ENCODE results near the gene RPS18.
"Not testable (repeated sequence)": the region's sequence is repeated elsewhere in the genome, so short reads cannot be mapped to it uniquely, and the experiment has no call there.

RPS18 gene

DNA sequence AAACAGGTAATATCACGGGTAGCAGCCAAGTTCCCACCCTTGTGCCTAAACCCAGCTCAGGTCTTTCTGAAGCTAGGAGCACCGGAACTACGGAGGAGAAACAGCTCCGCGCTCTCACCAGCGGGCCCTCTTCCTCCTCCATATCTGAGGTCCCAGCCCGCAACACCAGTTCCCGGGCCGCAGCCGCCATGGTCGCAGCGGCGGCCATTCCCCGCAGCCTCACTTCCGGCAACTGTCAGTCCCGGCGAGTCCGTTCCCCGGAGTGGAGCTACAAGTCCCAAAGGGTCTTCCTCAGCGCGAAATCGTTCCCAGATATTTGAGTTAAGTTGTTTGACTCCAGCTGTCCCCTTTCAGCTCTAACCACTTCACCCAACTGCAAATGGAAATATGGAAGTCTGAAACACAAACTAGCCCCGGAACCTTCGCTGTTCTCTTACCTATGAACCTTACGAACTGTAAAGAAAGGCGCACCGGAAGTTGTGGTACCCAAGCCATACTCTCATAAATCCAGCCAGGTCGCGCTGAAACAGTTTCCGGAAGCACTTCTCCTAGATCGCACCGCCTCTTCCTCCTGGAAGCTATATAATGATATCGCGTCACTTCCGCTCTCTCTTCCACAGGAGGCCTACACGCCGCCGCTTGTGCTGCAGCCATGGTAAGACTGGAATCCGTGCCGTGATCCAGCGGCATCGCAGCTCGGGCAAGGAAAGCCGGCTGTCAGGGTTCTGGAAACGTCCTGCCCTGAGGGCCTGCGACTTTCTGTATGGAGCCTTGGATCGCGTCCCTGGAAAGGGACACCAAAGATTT lies at the start of gene RPS18, which contains the start of gene VPS52:
Gene RPS18 (plus strand): TSS at position 608 of the 807 bp plus-strand sequence. CDS start 45 bp downstream, at position 653.
Gene VPS52 (minus strand): TSS at position 409 of the 807 bp plus-strand sequence. CDS start 201 bp downstream, at position 208.
- peak; percentile 99 for DNase-seq

DNA sequence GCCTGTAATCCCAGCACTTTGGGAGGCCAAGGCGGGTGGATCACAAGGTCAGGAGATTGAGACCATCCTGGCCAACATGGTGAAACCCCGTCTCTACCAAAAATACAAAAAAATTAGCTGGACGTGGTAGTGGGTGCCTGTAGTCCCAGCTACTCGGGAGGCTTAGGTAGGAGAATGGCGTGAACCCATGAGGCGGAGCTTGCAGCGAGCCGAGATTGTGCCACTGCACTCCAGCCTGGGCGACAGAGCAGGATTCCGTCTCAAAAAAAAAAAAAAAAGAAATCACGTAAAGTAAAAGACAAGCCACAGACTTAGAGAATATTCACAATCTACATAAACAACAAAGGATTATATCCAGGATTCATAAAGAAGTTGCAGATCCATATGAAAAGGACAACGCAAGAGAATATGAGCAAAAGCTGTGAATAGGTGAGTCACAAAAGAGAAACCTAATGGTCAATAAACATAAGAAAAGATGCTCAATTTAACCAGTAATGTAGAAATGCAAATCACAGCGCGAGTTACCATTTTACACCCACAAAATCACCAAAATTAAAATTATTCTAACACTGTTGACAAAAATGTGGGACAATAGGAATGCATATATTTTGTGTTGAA lies 45.3 kb upstream of the RPS18 start:
- not testable (repeated sequence) for DNase-seq

DNA sequence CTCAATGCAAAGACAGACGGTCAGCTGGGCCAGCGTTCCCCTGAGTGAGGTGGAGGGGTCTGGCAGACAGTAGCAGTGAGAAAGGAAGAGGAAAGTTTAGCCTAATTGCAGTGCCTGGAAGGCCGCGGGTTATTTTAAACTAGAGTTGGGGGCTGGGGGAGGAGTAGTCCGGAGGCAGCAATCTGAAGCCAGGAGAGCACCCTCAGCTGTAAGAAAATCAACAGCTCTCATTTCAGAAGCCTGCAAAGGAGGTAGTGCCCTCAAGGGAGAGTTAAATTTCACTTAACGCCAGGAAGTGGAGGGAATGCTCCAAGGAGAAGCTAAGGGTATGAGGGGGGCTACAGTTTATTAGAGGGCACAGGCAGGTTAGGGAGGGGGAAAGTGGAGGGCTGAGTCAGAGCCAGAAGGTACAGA lies 36.6 kb upstream of the RPS18 start:
- DNase-seq, result no peak

DNA sequence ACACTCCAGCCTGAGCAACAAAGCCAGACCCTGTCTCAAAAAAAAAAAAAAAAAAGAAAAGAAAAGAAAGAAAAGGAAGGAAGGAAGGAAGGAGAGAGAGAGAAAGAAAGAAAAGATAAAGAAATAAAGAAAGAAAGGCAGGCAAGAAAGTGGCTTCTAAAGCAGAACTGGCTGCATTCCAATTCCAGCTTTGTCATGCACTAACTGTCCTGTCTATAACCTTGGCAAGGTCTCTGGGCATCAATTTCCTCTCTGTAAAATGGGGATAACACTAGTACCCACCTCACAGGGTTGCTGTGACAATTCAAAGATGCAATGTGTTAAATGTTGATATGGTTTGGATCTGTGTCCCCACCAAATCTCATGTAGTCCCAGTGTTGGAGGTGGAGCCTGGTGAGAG lies 35.5 kb upstream of the RPS18 start:
- DNase-seq, result no peak

DNA sequence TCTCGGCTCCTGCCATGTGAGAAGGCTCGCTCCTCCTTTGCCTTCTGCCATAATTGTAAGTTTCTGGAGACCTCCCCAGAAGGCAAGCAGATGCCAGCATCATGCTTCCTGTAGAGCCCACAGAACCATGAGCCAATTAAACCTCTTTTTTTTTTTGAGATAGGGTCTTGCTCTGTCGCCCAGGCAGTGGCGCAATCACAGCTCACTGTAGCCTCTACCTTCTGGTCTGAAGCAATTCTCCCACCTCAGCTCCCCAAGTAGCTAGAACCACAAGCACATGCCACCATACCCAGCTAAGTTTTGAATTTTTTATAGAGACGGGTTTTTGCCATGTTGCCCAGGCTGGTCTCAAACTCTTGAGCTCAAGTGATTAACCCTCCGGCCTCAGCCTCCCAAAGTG lies 35.0 kb upstream of the RPS18 start:
- no peak for DNase-seq

DNA sequence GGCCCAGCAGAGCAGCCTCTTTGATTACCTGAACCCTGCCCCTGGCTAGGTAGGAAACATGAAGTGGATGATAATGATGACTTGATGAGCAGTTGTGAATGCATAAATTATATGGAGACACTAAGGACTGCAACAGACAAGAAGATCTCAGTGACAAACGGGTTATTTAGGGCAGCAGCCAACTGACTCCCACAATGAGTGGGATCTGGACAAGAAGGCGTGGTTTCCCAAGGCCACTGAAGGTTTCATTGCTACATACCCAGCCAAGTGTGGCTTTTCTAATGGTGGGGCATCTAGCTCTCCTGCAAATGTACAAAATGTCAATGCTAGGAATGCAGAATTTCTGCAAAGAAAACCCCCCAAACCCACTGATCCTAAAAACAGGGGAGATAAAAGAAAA lies 34.1 kb upstream of the RPS18 start:
- DNase-seq, result no peak

DNA sequence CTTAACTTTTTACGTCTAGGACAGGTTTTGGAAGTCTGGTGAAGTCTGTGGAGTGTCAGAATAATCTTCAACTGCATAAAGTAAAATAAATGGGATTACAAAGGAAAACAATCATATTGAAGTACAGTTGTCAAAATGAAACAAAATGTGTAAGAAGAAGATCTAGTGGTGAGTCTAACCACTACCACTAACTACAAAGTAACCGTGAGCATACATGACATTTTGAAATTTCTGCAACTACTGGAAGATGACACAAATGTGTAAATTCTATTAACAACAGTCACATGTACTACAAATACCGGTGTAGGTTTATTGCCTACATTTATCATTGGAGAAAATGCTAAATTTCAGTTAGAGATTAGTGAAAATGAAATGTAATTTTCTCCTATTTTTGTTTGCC lies 29.9 kb upstream of the RPS18 start:
- no peak for DNase-seq

DNA sequence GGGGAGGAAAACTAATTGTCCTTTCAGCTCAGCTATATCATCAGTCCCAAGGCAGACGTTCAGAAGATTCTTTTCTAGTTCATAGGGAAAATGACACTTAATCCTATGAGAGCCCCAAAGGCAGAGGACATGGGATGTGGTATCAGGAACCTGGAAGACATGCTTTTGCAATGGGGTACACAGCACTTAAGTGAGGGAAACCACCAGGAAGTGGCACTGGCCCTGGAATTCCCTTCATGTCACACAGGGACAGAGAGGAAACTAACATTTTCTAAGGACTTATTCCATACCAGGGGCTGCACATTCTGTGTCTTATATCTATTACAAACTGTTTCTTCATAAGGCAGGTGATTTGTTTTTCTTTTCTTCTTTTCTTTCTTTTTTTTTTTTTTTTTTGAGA lies 28.4 kb upstream of the RPS18 start:
- no peak for DNase-seq

DNA sequence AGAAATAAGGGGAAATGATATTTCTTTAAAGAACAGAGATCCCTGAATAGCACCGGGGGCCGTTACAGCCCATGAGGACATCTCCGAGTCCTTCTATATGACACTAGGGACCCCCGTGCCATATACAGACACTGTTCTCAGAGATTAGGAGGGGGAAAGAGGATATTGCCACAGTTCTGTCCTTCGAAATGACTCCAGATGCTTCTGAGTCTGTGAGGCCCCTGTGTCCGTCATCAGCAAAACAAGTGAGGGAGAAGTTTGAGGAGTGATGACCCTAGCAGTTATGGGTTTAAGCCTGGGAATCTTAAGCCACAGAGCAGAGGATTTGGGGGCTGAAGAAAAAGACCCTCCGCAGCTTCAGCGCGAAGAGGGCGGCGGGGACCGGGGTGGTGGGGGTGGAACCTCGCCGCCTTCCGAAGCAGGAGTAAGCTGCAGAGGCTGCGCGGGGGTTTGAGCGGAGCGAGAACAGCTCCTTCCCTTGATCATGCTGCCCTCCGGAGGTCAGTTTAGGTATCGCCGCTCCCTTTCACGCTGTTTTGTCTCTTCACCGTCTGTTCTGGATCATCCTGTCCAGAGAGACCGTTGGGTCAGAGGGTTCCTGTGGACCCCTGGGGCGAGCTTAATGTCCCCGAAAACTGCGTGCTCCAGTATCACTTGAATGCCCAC lies 23.8 kb upstream of the RPS18 start:
- peak; percentile 93 for DNase-seq

DNA sequence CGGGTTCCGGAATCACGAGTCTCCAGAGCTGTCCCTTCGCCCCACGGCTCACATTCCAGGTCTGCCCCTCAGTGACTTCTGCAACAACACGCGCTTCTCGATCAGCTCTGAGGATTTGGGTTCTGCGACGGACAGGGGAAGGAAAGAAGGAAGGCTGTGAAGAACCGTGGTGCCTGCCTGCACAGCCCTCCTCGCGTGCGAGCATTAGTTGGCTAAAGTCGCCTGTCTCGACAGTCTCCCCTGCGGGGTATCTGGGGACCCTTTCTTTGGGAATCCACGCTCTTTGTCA lies 23.3 kb upstream of the RPS18 start:
- peak; percentile 67 for DNase-seq

DNA sequence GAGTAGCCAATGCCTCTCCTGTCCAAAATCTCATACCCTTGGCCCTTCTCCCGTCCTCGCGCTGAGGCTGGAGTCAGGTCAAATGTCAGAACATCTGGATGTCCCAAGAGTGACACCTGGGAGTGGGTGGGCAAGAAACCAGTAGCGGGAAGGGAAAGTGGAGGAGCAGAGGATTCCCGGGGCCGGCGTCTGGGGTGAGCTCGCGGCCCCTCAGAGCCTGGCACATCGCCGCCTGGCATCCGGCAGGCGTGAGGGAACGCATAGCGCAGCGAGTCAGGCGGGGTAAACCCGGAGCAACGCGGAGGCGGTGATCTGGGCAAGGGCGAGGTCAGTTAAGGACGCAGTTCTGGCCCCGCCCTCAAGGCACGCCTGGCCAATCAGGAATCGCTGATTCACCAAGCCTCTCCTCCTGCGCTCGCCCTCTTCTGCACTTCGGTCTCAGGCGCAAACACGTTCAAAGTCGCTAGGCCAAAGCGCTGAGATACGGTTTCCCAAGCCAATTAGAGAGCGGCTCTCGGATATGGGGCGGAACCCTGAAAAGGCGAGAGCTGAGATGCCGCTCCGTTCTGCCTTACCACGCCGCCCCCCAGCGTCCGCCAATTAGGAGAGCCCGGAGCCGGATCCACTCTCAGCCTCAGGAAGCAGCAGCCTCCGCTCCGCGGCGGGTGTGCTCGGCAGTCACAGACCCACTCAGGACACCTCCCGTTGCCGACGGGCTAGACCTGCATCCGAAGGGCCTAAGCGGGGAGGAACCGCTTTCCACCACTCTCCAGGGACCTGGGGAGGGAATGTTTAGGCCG lies 22.7 kb upstream of the RPS18 start:
- peak; percentile 99 for DNase-seq

DNA sequence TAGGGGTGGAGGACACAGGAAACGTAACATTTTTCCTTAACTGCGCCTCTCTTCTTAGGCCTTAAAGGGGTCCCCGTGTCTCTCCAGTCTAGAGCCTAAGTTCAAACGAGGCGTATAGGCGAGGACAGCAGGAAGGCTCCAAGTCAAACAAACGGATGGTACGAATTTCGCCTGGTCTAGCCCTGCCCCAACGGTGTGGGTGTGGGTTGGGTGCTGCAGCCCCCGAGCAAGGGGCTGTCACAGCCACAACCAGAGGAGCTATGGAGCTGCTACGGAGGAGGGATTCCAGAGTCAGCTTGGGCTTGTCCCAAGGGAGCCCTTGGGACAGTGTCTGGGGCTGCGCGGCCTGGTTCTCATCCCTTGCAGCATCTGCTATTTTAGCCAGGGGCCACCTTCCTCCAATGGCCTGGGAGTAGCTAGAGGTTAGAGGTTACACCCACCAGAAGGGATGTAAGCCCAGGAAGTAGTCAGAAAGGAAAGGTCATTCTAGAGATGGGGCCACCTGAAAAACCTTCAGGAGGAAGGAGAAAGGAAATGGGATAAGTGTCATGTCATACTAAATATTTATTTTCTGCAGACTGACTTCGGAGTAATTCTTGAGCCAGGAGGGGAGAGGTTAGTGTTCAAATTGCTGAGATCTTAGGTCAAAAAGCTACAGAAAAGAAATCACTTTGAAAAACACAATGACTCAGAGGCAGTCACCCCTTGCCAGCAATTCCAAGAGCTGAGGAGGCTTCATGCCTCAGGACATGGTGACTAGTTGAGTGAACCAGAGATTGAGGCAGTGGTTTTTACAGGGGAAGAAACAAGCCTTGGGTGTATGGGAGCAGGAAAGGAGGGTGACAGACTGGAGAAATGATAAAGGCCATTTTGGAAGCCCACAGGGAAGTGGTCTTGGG lies 21.9 kb upstream of the RPS18 start:
- no peak for DNase-seq

DNA sequence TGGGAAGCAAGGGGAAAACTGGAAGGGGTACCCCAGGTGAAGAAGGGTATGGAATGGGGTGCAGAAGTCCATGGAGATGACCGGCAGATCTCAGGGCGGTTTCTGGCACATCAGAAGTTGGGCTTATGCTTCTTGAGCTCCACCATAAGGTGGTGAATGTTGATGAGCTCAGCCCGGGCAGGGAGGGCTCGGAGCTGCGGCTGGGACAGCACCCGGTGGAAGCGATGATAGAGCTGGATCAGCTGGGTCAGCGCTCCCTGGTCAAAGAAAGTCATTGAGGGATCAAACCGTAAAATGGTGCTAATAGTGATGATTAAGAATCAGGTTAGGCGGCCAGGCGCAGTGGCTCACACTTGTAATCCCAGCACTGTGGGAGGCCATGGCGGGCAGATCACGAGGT lies 21.1 kb upstream of the RPS18 start:
- no peak for DNase-seq

DNA sequence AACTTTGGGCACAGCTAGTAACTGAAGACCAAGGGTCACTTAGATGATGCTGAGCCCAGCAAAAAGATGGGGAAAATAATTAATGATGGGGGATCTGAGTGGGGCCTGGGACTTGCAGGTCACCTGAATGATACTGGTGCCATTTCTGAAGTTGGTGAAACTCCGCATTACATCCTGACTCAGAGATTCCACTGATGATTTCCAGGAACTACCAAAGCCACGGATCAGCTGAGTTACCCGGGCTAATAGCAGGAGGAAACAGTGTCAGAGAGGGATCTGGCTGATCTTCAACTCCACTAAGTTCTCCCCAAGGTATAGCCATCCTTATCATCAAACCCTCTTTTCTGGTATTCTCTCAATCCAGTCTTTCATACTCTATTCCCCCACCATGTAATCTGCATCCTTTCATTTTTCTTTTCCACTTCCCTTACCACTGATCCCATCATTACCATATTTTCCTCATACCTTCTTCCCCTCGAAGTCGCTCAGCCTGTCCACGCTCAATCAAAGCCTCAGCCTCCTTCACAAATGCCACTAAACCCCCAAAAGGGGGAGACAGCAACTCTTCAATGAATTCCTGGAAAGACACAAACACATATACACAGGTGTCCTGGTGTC lies 20.4 kb upstream of the RPS18 start:
- no peak for DNase-seq

DNA sequence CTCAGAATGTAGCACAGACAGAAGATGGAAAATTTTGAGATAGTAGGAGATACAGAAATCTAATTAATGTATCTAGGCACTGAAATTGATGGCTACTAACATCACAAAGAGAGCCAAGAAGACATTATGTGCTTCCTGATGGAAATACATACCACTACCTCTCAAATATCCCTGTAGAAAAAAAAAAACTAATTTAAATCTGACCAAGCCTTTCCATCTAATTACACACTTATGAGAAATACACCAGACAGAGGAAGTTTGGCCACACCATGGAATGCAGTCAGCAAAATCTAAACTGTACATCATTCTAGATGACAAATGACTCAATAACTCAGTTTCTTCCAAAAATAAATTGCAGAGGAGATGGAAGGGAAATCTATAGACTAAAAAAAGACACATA lies 19.1 kb upstream of the RPS18 start:
- DNase-seq, result no peak

DNA sequence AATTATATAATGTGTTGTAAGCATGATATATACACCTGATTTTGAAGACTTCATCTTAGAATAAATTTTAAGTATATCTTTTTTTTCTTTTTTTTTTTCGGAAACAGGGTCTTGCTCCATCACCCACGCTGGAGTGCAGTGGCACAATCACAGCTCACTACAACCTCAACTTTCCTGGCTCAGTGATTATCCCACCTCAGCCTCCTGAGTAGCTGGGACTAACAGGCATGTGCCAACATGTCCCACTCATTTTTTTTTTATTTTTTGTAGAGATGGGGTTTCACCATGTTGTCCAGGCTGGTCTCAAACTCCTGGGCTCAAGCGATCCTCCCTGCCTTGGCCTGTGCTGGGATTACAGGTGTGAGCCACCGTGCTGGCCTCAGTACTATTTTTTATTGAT lies 17.3 kb upstream of the RPS18 start:
- DNase-seq, result no peak

DNA sequence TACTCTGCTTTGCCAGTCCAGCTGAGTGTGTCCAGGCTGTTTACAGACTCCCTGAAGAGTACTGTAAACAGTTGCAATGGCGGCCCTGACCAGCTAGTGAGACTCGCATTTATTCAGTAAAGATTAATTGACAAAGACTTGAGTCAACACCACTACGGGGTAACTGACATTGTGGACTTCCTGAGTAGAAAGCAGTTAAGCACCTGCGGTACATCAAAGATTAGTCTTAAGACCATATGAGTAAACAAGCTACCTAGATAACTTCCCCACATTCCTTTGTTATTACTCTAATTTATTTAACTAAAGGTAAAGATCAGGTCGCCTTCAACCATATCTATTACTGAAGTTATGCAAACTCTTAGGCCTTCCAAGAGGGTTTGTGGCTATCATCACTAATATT lies 12.8 kb upstream of the RPS18 start:
- no peak for DNase-seq

DNA sequence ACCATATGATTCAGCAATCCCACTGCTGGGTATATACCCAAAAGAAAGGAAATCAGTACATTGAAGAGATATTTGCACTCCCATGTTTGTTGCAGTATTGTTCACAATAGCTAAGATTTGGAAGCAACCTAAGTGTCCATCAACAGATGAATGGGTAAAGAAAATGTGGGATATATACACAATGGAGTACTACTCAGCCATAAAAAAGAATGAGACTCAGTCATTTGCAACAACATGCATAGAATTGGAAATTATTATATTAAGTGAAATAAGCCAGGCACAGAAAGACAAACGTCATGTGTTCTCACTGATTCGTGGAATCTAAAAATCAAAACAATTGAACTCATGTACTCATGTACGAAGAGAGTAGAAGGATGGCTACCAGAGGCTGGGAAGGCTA lies 9.4 kb upstream of the RPS18 start:
- DNase-seq, result not testable (repeated sequence)

DNA sequence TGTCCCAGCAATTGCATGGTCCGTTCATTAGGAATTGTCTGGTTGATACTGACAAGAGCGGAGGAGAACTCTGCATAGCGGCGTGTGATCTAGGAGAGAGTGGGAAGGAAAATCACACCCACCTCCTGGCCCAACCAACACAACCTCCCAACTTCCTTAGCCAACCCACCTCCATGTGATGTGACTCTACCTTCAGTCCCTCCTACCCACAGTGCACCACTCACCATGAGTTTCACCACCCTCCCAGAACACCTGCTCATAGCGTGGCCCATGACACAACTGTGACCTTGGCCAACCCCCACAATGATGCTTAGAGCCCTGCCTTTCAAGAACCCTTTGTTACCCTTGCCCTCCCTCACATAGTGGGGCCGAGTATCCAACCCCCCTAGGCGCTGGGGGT lies 7.9 kb upstream of the RPS18 start:
- DNase-seq, result no peak

DNA sequence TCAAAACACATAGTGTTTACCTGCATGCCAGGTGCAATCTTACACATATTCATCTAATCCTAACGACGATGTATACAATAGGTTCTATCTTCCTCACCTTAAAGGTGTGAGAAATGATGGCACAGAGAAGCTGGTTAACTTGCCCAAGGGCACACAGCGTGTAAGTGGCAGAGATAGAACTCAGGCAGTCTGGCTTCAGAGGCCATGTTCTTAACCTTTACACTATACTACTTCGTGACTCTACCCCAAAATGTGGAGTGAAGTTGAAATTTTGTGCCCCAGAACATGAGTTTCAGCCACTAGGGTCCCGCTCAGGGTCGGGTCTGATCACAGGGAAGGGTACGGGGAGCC lies 783 bp upstream of the RPS18 start:
- peak; percentile 30 for DNase-seq

DNA sequence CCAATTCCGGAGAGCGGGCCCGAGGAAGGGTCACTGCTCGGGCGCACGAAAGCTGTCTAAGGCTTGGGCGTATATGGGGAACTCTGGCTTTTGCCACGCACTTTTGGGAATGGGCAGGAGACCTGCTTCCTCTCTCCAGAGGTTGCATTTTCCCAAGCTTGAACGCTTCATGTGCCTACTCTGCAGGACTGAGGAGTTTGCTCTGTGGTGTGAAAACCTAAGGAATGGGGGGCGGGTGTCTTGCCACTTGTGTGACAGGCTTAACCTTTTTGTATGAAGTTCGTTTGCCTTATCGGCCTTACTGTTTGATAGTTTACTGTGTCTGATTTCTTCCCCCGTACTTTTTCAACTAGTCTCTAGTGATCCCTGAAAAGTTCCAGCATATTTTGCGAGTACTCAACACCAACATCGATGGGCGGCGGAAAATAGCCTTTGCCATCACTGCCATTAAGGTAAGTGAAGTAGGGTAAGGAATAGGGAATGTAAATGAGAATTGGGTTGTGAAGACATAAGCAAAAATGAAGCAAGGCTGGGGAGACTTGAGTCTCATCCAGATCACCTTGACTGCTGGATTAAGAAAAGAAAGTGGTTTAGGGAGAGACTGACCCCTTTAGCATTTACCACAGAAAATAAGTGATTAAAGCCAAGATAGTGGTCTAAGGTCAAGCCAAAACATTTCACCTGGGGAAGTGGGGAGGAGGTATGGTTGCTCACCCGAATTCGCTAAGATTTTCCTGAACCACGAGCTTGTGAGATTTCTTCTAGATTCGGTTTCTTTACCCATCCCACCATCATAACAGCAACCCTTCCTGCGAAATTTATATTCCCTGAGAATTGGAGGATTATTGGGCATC lies 627 bp downstream of the RPS18 start:
- DNase-seq, result no peak

All from RPMI8226 (cell line).